IMR-90 (cell line): Measurements from ENCODE around the gene NBEA. TPM values are rescaled to one million over a fixed set of nuclear protein-coding genes. Genes with fewer than 3 reads are reported as not detected.

Experiments
- ATAC-seq: fragments of 200-7000 bp; cut with Tn5 transposase; 2 replicates; pipeline ENCODE4 v1.9.1; 2020; ENCODE audit warnings: low read depth, mild to moderate bottlenecking, moderate library complexity
- BruUV-seq: library from RNA; stranded (reverse); fragments of 400-500 nt; replicated peaks from 2 replicates; lab custom pipeline; 2021; lab: Mats Ljungman, UMichigan
- CTCF ChIA-PET: fragments of 300-600 bp; formaldehyde crosslinking; extraction: SDS; loops from one replicate; lab custom pipeline; 2021; ENCODE audit warnings: antibody characterized with exemption; lab: Yijun Ruan, JAX
- POLR2A ChIA-PET: fragments of 300-600 bp; sonication (Branson Sonifier 250); formaldehyde crosslinking; loops from one replicate; lab custom pipeline; 2022; ENCODE audit warnings: antibody characterized with exemption; ENCODE audit not compliant: unreplicated experiment; lab: Charles Lee
- DNase-seq: peaks from one replicate; pipeline ENCODE4 v3.0.0; 2013
- H2AFZ ChIP-seq: replicated peaks from 2 replicates; pipeline ENCODE3; 2013; ENCODE audit warnings: low read length, mild to moderate bottlenecking; ENCODE audit not compliant: poor library complexity
- H2AK5ac ChIP-seq: 2 replicates; pipeline ENCODE4 v1.6.1; 2013; ENCODE audit warnings: low read depth, low read length, inconsistent platforms
- H2AK9ac ChIP-seq: replicated peaks from 2 replicates; pipeline ENCODE3; 2013; ENCODE audit warnings: mild to moderate bottlenecking, low read depth, low read length, moderate library complexity; ENCODE audit not compliant: poor library complexity
- H2BK120ac ChIP-seq: 2 replicates; pipeline ENCODE4 v1.6.1; 2013; ENCODE audit warnings: low read depth, low read length, inconsistent platforms
- H2BK15ac ChIP-seq: 3 replicates; pipeline ENCODE4 v1.6.1; 2013; ENCODE audit warnings: low read depth, low read length, inconsistent platforms
- H2BK20ac ChIP-seq: 2 replicates; pipeline ENCODE4 v1.6.1; 2013; ENCODE audit warnings: low read depth, mild to moderate bottlenecking, inconsistent platforms, low read length, moderate library complexity
- H2BK5ac ChIP-seq: 2 replicates; pipeline ENCODE4 v1.6.1; 2013; ENCODE audit warnings: mild to moderate bottlenecking, low read depth, low read length, inconsistent platforms; ENCODE audit not compliant: poor library complexity, severe bottlenecking
- H3K14ac ChIP-seq: replicated peaks from 2 replicates; pipeline ENCODE4 v1.6.1; 2013; ENCODE audit warnings: low read depth, low read length, inconsistent platforms
- H3K18ac ChIP-seq: 2 replicates; pipeline ENCODE4 v1.6.1; 2013; ENCODE audit warnings: low read depth, low read length, control low read depth
- H3K23ac ChIP-seq: 2 replicates; pipeline ENCODE4 v1.6.1; 2013; ENCODE audit warnings: low read depth, low read length, inconsistent platforms
- H3K27ac ChIP-seq: 2 replicates; pipeline ENCODE4 v1.5.1; 2013; ENCODE audit warnings: mild to moderate bottlenecking, control low read depth, low read length; ENCODE audit not compliant: insufficient read depth
- H3K27me3 ChIP-seq: 2 replicates; pipeline ENCODE4 v1.6.1; 2013; ENCODE audit warnings: low read length; ENCODE audit not compliant: control insufficient read depth, insufficient read depth
- H3K36me3 ChIP-seq: 2 replicates; pipeline ENCODE4 v1.6.1; 2013; ENCODE audit warnings: low read length, mixed read lengths; ENCODE audit not compliant: control insufficient read depth, insufficient read depth
- H3K4ac ChIP-seq: 2 replicates; pipeline ENCODE4 v1.6.1; 2013; ENCODE audit warnings: low read depth, low read length, inconsistent platforms
- H3K4me1 ChIP-seq: 2 replicates; pipeline ENCODE4 v1.6.1; 2013; ENCODE audit warnings: low read length, mixed read lengths; ENCODE audit not compliant: control insufficient read depth, insufficient read depth
- H3K4me2 ChIP-seq: 2 replicates; pipeline ENCODE4 v1.6.1; 2013; ENCODE audit warnings: low read depth, mild to moderate bottlenecking, control low read depth, low read length, moderate library complexity
- H3K4me3 ChIP-seq: 2 replicates; pipeline ENCODE4 v1.5.1; 2013; ENCODE audit warnings: low read depth, mild to moderate bottlenecking, control low read depth, low read length, moderate library complexity; ENCODE audit not compliant: insufficient read depth
- H3K56ac ChIP-seq: 2 replicates; pipeline ENCODE4 v1.6.1; 2013; ENCODE audit warnings: low read length, inconsistent platforms; ENCODE audit not compliant: insufficient read depth; ENCODE audit errors: extremely low read depth
- H3K79me1 ChIP-seq, 2 experiments: 2 replicates each; pipeline ENCODE4 v1.6.1; 2013; ENCODE audit warnings: low read length in 2 of 2, inconsistent platforms in 1 of 2, low read depth in 1 of 2
- H3K9ac ChIP-seq: 2 replicates; pipeline ENCODE4 v1.6.1; 2013; ENCODE audit warnings: low read depth, low read length, control low read depth
- H3K9me1 ChIP-seq: 2 replicates; pipeline ENCODE4 v1.6.1; 2013; ENCODE audit warnings: low read length, inconsistent platforms; ENCODE audit not compliant: insufficient read depth
- H3K9me3 ChIP-seq: 2 replicates; pipeline ENCODE4 v1.6.1; 2013; ENCODE audit warnings: low read length; ENCODE audit not compliant: control insufficient read depth, insufficient read depth
- H4K20me1 ChIP-seq: 2 replicates; pipeline ENCODE4 v1.6.1; 2013; ENCODE audit warnings: low read length, inconsistent platforms; ENCODE audit not compliant: insufficient read depth
- H4K5ac ChIP-seq: 2 replicates; pipeline ENCODE4 v1.6.1; 2013; ENCODE audit warnings: mild to moderate bottlenecking, low read depth, low read length, control low read depth
- H4K8ac ChIP-seq, 2 experiments: 2 replicates each; pipeline ENCODE4 v1.6.1; 2013; ENCODE audit warnings: low read depth in 2 of 2, low read length in 2 of 2, control low read depth in 1 of 2, inconsistent platforms in 1 of 2
- H4K91ac ChIP-seq: 2 replicates; pipeline ENCODE4 v1.6.1; 2013; ENCODE audit warnings: low read depth, low read length, inconsistent platforms; ENCODE audit not compliant: insufficient read depth
- BHLHE40 ChIP-seq: fragments of 150-350 bp; IDR thresholded peaks from 2 replicates; pipeline ENCODE4 v1.6.1; 2016; ENCODE audit warnings: mild to moderate bottlenecking, low read depth, low read length
- CEBPB ChIP-seq: IDR thresholded peaks from 2 replicates; pipeline ENCODE4 v1.6.1; 2012; ENCODE audit warnings: low read depth, low read length, improper control_type of control experiment
- CHD1 ChIP-seq: IDR thresholded peaks from 2 replicates; pipeline ENCODE4 v1.6.1; 2012; ENCODE audit warnings: low read depth, low read length, improper control_type of control experiment
- FOS ChIP-seq: fragments of 150-350 bp; IDR thresholded peaks from 2 replicates; pipeline ENCODE4 v1.6.1; 2016; ENCODE audit warnings: low read depth, low read length
- MAFK ChIP-seq: IDR thresholded peaks from 2 replicates; pipeline ENCODE4 v1.6.1; 2012; ENCODE audit warnings: low read depth, low read length, improper control_type of control experiment
- MAZ ChIP-seq: IDR thresholded peaks from 2 replicates; pipeline ENCODE4 v1.6.1; 2012; ENCODE audit warnings: low read depth, mild to moderate bottlenecking, low read length, improper control_type of control experiment, moderate library complexity, borderline replicate concordance
- MXI1 ChIP-seq: IDR thresholded peaks from 2 replicates; pipeline ENCODE4 v1.6.1; 2012; ENCODE audit warnings: low read depth, mild to moderate bottlenecking, low read length, moderate library complexity, borderline replicate concordance
- NFE2L2 ChIP-seq: fragments of 150-350 bp; IDR thresholded peaks from 2 replicates; pipeline ENCODE4 v1.6.1; 2016; ENCODE audit warnings: low read depth, mild to moderate bottlenecking, low read length
- POLR2A ChIP-seq: IDR thresholded peaks from 2 replicates; pipeline ENCODE4 v1.6.1; 2012; ENCODE audit warnings: mild to moderate bottlenecking, low read depth, low read length
- RAD21 ChIP-seq: IDR thresholded peaks from 2 replicates; pipeline ENCODE4 v1.6.1; 2012; ENCODE audit warnings: low read length, improper control_type of control experiment
- RCOR1 ChIP-seq: IDR thresholded peaks from 2 replicates; pipeline ENCODE4 v1.6.1; 2012; ENCODE audit warnings: mild to moderate bottlenecking, low read length, improper control_type of control experiment; ENCODE audit not compliant: insufficient replicate concordance
- RFX5 ChIP-seq: IDR thresholded peaks from 2 replicates; pipeline ENCODE4 v1.8.0; 2012; ENCODE audit warnings: low read depth, mild to moderate bottlenecking, low read length, moderate library complexity
- SMC3 ChIP-seq: fragments of 150-350 bp; IDR thresholded peaks from 2 replicates; pipeline ENCODE4 v1.6.1; 2016; ENCODE audit warnings: low read depth, mild to moderate bottlenecking, antibody characterized with exemption, low read length, moderate library complexity
- WGBS, 2 experiments: methylation state at CpG; one replicate each; pipeline versions ENCODE4 v1.1.5 to v1.1.7; 2013; ENCODE audit warnings: missing lambda C conversion rate in 2 of 2; ENCODE audit not compliant: insufficient read length in 1 of 2; ENCODE audit errors: extremely low coverage in 2 of 2; 5-methylcytosine and 5-hydroxymethylcytosine counted together
- dilution Hi-C: fragments of 300-500 bp; cut with HindIII; formaldehyde crosslinking; loops from one replicate; pipeline ENCODE4 v1.14.3; 2018; ENCODE audit warnings: low sequenced_read_pairs; ENCODE audit not compliant: unreplicated experiment
- in situ Hi-C: fragments of 300-500 bp; cut with MboI; formaldehyde crosslinking; loops from 3 replicates; pipeline ENCODE4 v1.14.3; 2019; ENCODE audit warnings: low sequenced_read_pairs, inconsistent platforms, mixed read lengths
- intact Hi-C: fragments of 100-400 bp; cut with micrococcal nuclease; formaldehyde crosslinking; loops from 2 replicates; pipeline ENCODE4 v1.10.0; 2022
- polyA plus RNA-seq, 3 experiments: library from polyadenylated mRNA; depleted of rRNA; stranded (reverse); fragments of >200 nt; gene quantifications; 2 replicates each; pipeline ENCODE4 v1.2.3, GENCODE V29; 2012; ENCODE audit warnings: low replicate concordance in 1 of 3
- total RNA-seq: library from RNA; depleted of rRNA; stranded (reverse); fragments of >200 nt; gene quantifications from 2 replicates; pipeline ENCODE4 v1.2.3, GENCODE V29; 2012
- TF ChIP-seq, protein P1 (sequence below): fragments of 150-350 bp; IDR thresholded peaks from 2 replicates; pipeline ENCODE4 v1.6.1; 2017; ENCODE audit warnings: mild to moderate bottlenecking, antibody characterized with exemption, low read length, low read depth
- TF ChIP-seq, protein P2 (sequence below): fragments of 150-350 bp; IDR thresholded peaks from 2 replicates; pipeline ENCODE4 v1.6.1; 2016; ENCODE audit warnings: low read depth, mild to moderate bottlenecking, low read length, moderate library complexity, borderline replicate concordance
- TF ChIP-seq, protein P3 (sequence below): conservative IDR thresholded peaks from 2 replicates; pipeline ENCODE4 v1.5.1; 2012; ENCODE audit warnings: mild to moderate bottlenecking, low read depth, low read length, improper control_type of control experiment

Gene NBEA
- total and polyA plus RNA-seq, 2 of the 4 experiments (the other 2 are of a cell fraction), result 0.82 to 2.2 TPM

DNA sequence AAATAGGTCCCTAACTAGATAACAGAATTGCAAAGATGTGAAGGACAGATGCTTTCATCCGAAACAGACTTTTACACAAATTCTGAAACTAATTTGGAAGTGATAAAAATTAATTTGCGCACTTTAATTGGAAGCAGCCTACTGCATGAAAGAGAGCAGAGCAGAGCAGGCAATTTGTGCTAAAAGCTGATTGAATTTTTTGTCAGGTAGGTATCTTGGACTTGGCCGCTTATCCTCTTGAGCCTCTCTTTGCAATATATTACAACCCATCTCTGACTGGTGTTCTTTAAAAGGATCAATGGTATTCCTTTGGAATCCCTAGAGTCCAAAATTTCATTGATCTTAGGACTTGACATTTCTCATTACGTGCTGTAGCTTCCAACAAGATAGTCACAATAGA, 717.7 kb downstream of the NBEA start:
- Histone ChIP-seq H4K8ac (no peak overlapping the region), H3K4me1 (no peaks in the 10 kb centered on the region), H3K4ac (no peak overlapping the region), H3K27me3 (no peaks in the 10 kb centered on the region; the same call in 1 of the 2 replicates), H4K20me1 (no peaks in the 10 kb centered on the region), H3K14ac (no peak overlapping the region), H2BK120ac (no peak overlapping the region), H3K9me1 (no peaks in the 10 kb centered on the region), H3K4me2 (no peak overlapping the region), H3K9me3 (no peaks in the 10 kb centered on the region), H3K56ac (no peak overlapping the region), H2BK5ac (no peak overlapping the region), H2BK20ac (no peak overlapping the region), H2AFZ (no peak overlapping the region), H4K5ac (no peak overlapping the region), H2AK9ac (no peak overlapping the region), H3K9ac (no peak overlapping the region), H4K91ac (no peak overlapping the region), H3K36me3 (no peaks in the 10 kb centered on the region), H2BK15ac (no peak overlapping the region), H3K18ac (no peak overlapping the region), H3K4me3 (no peak overlapping the region), H3K23ac (no peak overlapping the region), H2AK5ac (no peak overlapping the region), H3K79me1 (no peaks in the 10 kb centered on the region), H3K27ac (no peak overlapping the region)
- ChIA-PET CTCF (interaction anchor here (1.4 kb wide), 1 partner anchor 9 kb away, joined by 3 read pairs; no protein-coding TSS in a partner anchor), POLR2A (no interaction called here)
- no CpG with 5 or more reads among the region's 4 CpGs for WGBS, 2 experiments
- no TSS peak for BruUV-seq
- dilution Hi-C loops (no loop called here), in situ Hi-C loops (no loop called here), intact Hi-C loops (no loop called here)
- DNase-seq (no peak), ATAC-seq (no peak)
- no peak for TF ChIP-seq BHLHE40
- TF ChIP-seq, protein P1, sequence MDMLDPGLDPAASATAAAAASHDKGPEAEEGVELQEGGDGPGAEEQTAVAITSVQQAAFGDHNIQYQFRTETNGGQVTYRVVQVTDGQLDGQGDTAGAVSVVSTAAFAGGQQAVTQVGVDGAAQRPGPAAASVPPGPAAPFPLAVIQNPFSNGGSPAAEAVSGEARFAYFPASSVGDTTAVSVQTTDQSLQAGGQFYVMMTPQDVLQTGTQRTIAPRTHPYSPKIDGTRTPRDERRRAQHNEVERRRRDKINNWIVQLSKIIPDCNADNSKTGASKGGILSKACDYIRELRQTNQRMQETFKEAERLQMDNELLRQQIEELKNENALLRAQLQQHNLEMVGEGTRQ, result no peak
- no peak for TF ChIP-seq SMC3
- TF ChIP-seq POLR2A, result no peak
- TF ChIP-seq CEBPB, result no peak
- TF ChIP-seq FOS, result no peak
- TF ChIP-seq MXI1, result no peak
- TF ChIP-seq MAFK, result no peak
- TF ChIP-seq NFE2L2, result no peak
- TF ChIP-seq RCOR1, result no peak
- TF ChIP-seq CHD1, result no peak
- TF ChIP-seq, protein P2, sequence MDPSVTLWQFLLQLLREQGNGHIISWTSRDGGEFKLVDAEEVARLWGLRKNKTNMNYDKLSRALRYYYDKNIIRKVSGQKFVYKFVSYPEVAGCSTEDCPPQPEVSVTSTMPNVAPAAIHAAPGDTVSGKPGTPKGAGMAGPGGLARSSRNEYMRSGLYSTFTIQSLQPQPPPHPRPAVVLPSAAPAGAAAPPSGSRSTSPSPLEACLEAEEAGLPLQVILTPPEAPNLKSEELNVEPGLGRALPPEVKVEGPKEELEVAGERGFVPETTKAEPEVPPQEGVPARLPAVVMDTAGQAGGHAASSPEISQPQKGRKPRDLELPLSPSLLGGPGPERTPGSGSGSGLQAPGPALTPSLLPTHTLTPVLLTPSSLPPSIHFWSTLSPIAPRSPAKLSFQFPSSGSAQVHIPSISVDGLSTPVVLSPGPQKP, result no peak
- no peak for TF ChIP-seq RFX5
- TF ChIP-seq MAZ, result no peak
- TF ChIP-seq, protein P3, sequence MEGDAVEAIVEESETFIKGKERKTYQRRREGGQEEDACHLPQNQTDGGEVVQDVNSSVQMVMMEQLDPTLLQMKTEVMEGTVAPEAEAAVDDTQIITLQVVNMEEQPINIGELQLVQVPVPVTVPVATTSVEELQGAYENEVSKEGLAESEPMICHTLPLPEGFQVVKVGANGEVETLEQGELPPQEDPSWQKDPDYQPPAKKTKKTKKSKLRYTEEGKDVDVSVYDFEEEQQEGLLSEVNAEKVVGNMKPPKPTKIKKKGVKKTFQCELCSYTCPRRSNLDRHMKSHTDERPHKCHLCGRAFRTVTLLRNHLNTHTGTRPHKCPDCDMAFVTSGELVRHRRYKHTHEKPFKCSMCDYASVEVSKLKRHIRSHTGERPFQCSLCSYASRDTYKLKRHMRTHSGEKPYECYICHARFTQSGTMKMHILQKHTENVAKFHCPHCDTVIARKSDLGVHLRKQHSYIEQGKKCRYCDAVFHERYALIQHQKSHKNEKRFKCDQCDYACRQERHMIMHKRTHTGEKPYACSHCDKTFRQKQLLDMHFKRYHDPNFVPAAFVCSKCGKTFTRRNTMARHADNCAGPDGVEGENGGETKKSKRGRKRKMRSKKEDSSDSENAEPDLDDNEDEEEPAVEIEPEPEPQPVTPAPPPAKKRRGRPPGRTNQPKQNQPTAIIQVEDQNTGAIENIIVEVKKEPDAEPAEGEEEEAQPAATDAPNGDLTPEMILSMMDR, result no peak
- TF ChIP-seq RAD21, result no peak
